ENCODE data around the gene VILL. TPM values are rescaled to one million over a fixed set of nuclear protein-coding genes. Genes with fewer than 3 reads are reported as not detected.

The VILL gene
- total RNA-seq, 1 donor, result 4.3 TPM

DNA sequence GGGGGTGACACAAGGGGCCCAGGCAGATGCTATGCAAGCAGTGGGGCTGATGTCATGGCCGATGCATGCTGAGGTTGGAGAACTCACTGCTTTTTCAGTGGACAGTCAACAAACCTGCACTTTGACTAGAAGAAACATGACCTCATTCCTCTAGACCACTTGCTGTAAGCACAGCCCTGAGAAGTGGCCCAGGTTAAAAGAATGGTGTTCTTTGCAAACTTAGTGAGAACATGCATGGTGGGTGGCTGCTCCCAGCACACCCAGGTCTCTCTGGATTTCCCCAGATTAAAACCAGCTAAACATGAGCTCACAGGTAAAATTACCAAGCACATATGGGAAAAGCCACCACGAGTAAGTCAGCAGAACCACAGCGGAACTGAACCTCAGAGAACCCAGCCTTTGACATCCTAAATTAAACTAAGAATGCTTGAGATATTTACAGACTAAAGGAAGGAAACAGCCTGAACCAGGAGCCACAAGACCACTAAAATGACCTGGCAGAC lies 64.0 kb downstream of the VILL start:
- DNase-seq (ENCODE audit: low read depth), result no peak
- TF ChIP-seq, protein P1, sequence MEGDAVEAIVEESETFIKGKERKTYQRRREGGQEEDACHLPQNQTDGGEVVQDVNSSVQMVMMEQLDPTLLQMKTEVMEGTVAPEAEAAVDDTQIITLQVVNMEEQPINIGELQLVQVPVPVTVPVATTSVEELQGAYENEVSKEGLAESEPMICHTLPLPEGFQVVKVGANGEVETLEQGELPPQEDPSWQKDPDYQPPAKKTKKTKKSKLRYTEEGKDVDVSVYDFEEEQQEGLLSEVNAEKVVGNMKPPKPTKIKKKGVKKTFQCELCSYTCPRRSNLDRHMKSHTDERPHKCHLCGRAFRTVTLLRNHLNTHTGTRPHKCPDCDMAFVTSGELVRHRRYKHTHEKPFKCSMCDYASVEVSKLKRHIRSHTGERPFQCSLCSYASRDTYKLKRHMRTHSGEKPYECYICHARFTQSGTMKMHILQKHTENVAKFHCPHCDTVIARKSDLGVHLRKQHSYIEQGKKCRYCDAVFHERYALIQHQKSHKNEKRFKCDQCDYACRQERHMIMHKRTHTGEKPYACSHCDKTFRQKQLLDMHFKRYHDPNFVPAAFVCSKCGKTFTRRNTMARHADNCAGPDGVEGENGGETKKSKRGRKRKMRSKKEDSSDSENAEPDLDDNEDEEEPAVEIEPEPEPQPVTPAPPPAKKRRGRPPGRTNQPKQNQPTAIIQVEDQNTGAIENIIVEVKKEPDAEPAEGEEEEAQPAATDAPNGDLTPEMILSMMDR (IDR thresholded peaks at IDR 0.05; ENCODE audit: insufficient read depth, low read depth, low read length), result no peak

More for the DNA sequence above, 64.0 kb downstream of the VILL start:
- H3K4me3 ChIP-seq (ENCODE audit: low read depth, low read length), result no peak overlapping the region

Small RNAs within 50 kb of the gene (small RNA-seq; reads per million reads assigned to genes)
- 53.1 reads per million, percentile 96 among the genes with 10 or more reads in this experiment for gene MIR26A1
- gene RF00019, result not detected

Other genes starting within 250 kb of the VILL start
- gene CTDSPL, start 128.9 kb upstream of the VILL start, total RNA-seq, result 31.6 and 61.7 TPM in 2 replicates
- gene PLCD1, start 38.9 kb downstream of the VILL start, total RNA-seq, result 15.1 and 15.5 TPM in 2 replicates
- under 0.01 TPM in 1 of 2 replicates, not detected in the other for gene DLEC1, start 48.4 kb downstream of the VILL start, total RNA-seq
- gene ACAA1, start 146.3 kb downstream of the VILL start, total RNA-seq, result 18.1 and 20.0 TPM in 2 replicates
- 6.9 and 10.6 TPM in 2 replicates for gene MYD88, start 147.9 kb downstream of the VILL start, total RNA-seq
- 42.2 and 68.2 TPM in 2 replicates for gene OXSR1, start 174.8 kb downstream of the VILL start, total RNA-seq